Hematopoietic multipotent progenitor cell treated with erythropoietin and hydrocortisone succinate and interleukin-3 and kit ligand, for 6 days (in vitro differentiated cells): Measurements from ENCODE around the gene TMPRSS4.

Experiments
- DNase-seq: peaks from one replicate; pipeline ENCODE4 v3.0.0-alpha.2; 2015

The TMPRSS4 gene

DNA sequence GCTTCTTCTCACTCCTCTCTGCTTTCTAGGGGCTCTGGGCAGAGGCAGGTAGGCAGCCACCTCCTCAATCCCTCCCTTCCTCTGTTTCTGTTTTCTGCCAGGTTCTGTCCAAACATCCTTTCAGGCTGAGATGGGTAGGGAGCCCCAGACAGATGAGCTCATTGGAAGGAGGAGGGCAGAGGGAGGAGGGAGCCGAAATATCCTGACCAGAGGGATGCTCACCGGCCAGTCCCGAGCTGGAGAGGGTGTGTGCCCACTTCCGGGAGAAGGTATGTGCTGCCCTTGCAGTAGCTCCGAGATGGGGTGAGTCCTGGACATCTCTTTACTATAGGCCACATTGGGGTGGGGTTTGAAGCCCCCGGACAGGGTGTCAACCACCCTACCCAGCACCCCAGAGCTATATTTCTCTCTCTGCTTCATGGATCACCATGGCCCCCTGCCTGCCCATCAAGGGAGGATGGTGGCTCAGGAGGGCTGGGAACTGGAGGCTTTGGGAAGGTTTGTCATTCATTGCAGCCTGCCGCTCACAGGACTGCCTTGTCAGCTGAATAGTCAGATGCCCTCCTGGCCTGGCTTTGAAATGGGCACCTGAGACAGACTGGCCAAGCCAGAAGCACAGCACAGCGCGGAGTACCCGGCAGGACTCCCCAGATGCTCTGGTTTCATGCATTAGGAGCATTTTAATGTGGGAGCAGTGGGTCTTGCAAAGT lies 80.5 kb downstream of the TMPRSS4 start:
- DNase-seq, result no peak

DNA sequence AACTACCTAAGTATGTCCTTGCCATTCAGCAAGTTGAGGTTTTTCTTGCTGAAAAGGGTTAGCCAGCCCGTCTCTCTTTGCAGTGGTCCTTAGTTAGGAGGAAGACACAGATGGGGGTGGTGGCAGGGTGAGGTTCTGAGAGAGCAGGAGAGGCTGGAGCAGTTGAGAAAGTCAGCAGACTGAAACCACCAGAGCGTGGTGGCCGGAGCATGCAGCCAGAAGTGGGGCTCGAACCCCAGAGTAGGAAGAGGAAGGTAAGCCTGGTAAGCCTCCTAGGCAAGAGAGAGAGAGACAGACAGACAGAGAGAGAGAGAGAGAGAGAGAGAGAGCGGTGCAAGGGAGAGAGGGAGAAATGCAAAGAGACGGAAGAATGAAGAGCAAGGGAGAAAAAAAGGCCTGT lies 84.9 kb downstream of the TMPRSS4 start:
- DNase-seq, result no peak

- no peak for DNase-seq
These were observed 86.0 kb downstream of the TMPRSS4 start for GRCh38 chr11:118162846-118163245.

- no peak for DNase-seq
These were observed 86.6 kb downstream of the TMPRSS4 start for GRCh38 chr11:118163494-118163893.

DNA sequence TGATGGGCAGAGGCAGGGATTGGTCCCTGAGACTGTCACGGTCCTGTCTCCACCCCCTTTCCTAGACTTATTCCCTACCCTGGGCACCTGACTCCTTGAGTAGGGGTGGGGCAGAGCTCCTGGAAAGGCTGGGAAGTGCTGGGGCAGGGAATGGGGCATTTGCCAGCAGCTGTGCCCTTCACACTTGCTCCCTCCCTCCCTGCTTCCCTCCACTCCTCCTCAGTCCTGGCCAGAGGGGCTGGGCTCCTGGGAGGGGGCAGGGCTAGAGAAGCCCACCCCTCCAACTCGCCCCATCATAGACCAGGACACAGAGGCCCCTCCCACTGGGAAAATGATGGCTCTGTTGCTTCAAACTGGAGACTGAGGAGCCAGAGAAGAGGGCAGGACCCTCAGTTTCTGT lies 88.0 kb downstream of the TMPRSS4 start:
- no peak for DNase-seq

DNA sequence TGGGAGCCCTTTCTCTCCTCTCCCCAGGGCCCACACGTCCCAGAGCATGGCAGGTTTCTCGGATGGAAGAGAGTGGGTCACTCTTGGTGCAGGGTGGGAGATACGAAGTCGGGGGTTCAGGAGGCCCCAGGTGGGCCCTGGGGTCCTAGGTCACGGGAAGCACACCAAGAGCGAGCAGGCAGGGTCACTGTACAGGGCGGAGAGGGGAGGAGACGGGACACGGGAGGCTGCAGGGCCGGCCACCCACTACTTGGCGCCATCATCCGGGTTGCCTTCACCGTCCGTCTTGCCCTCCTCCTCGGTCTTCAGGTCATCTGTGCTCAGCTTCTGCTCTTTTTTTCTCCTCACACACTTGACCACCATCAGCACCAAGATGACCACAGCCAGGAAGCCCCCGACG lies 89.8 kb downstream of the TMPRSS4 start:
- DNase-seq, result no peak

GRCh38 chr11:118167253-118167652 lies 90.4 kb downstream of the TMPRSS4 start:
- DNase-seq, result no peak

DNA sequence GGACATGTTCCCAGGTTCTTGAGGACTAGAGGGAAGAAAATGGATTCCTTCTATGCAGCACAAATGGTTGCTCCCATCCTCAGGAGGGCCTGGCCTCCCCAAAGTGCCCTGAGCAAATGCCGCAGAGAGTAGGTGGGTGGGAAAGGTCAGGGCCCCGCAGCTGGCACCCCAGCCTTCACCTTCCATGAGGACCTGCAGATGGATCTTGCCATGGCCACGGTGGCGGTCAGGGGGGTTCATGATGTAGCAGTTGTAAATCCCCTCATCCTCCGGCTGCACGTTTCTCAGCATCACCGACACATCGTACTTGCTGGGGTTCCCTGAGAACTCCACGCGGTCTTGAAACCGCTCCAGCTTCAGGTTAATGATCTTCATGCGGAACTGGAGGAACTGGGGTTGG lies 91.0 kb downstream of the TMPRSS4 start:
- DNase-seq, result no peak

- no peak for DNase-seq
These were observed 91.4 kb downstream of the TMPRSS4 start for GRCh38 chr11:118168316-118168715.

DNA sequence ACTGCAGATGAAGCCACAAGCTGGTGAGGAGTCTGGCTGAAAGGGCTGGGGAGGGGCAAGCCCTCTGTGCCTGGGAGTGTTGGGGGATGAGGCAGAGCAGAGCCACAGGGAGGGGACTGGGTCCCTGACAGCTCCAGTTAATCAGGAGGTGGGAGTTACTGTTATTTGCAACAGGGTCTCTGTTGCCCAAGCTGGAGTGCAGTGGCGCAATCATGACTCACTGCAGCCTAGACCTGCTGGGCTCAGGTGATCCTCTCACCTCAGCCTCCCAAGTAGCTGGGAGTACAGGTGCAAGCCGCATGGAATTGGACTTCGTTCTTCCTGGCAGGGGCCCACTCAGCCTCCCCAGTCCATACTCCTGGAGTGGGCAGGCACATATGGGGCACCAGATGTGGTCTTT lies 91.9 kb downstream of the TMPRSS4 start:
- no peak for DNase-seq

DNA sequence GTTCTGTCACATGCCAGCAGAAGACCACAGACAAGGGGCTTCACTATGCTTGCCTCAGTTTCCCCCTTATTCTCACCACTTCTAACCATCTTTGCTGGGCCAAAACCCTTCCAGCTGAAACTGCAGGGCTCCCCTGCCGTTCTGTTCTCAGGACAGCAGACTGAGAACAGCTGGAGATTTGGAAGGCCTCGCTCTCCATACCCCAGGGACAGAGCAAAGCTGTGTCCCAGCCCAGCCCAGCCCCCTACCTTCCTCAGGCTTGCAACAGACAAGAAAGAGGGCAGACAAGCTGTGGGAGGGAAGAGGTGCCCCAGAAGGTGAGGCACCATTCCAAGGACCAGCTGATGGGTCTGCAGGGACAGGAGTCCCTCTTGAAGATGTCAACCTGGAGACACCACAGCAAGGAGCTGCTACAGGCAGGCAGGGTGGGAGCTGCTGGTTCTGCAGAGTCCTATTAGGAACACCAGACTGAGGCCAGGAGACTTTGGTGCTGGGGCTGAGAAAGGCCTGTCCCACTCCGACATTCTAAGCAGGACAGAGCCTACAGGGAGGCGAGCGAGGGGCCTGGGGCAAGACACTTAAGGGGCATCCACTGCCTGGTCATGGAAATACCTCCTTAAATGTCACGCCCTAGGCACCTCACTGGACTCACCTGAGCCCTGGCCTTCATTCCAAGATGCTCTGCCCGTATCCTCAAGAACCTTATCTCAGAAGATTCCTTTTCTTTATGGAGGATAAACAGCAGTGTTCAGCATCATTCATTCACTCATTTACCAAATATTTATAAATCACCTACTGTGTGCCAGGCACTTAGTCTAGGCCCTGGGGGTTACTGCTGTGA lies 92.6 kb downstream of the TMPRSS4 start:
- no peak for DNase-seq

DNA sequence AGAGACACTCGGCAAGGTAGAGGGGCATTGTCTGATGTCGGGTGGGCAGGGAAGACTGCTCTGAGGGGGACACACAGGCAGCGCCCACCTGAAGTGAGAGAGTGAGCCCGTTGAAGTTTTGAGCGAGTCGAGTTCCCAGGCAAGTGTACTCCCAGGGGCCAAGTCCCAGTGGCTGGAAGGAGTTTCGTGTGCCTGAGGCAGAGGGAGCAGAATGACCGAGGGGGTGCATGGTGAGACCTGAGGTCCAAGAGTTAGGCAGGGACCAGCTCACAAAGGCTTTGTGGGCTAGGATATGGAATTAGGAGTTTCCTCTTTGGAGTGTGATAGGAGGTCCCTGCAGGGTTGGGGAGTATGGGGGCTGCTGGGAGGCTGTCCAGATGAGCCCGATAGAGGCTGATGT lies 93.4 kb downstream of the TMPRSS4 start:
- no peak for DNase-seq

- DNase-seq, result no peak
These were observed 94.0 kb downstream of the TMPRSS4 start for GRCh38 chr11:118170882-118171268.
